GM12874 (cell line): Measurements from ENCODE around the gene ADNP.

Experiments used
- CTCF ChIP-seq: IDR thresholded peaks from 2 replicates; pipeline ENCODE4 v1.5.1; 2011; ENCODE audit warnings: low read depth, mild to moderate bottlenecking, control low read depth, low read length, moderate library complexity; ENCODE audit not compliant: insufficient read depth

ADNP gene

GRCh38 chr20:50909413-50909812, 21.8 kb downstream of the ADNP start:
- TF ChIP-seq CTCF: no peak

GRCh38 chr20:50904067-50904570, 27.1 kb downstream of the ADNP start:
- no peak for TF ChIP-seq CTCF

- no peak for TF ChIP-seq CTCF
Measured at GRCh38 chr20:50903353-50904051, 27.7 kb downstream of the ADNP start.

GRCh38 chr20:50901301-50901700, 29.9 kb downstream of the ADNP start:
- TF ChIP-seq CTCF: no peak

GRCh38 chr20:50900261-50900660, 31.0 kb downstream of the ADNP start:
- no peak for TF ChIP-seq CTCF

GRCh38 chr20:50898475-50898874, 32.8 kb downstream of the ADNP start:
- TF ChIP-seq CTCF: no peak

- TF ChIP-seq CTCF: no peak
Measured at GRCh38 chr20:50895111-50895830, 36.0 kb downstream of the ADNP start.
